ENCODE results near the gene SLC25A10. TPM values are rescaled to one million over a fixed set of nuclear protein-coding genes. Genes with fewer than 3 reads are reported as not detected.

The SLC25A10 gene
- total RNA-seq, 4 donors from 2014 or later: 23.3 to 49.3 (median 37.1) TPM

DNA sequence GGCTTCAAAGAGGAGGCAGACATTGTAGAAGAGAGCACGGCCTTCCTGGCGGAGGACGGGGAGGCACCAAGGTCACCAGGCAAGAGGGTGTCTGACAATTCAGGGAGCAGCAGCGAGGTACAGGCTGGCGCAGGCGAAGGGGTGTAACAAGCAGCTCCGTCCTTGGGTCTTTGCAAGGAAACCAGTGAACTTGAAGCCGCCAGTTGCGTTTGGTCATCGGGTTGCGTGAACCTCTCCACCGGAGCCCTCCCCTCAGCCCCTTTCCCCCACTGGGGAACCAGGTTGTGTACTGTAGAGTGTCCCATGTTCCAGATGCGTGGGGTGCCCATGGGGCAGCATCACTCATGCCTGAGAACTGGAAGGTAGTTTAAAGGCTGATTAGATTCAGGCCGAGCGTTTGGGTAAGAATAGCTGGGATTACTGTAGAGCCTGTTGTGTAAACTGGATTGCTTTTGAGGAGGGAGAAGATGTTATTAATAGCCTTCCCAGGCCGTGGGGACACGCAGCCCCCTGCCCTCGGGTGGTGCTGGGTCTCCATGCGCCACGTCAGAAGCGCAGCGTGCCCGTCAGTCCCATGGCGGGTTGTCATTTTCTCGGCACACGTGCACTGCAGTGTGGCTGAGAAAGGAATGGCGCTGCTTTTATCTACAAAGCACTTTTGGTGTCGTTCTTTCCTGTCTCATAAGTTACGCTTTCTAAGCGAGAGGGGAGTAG, 6.4 kb upstream of the SLC25A10 start:
- H3K27me3 ChIP-seq: no peaks in the 10 kb centered on the region
- intact Hi-C loops (cut with DNase I): no loop called here
- TF ChIP-seq, protein P1, sequence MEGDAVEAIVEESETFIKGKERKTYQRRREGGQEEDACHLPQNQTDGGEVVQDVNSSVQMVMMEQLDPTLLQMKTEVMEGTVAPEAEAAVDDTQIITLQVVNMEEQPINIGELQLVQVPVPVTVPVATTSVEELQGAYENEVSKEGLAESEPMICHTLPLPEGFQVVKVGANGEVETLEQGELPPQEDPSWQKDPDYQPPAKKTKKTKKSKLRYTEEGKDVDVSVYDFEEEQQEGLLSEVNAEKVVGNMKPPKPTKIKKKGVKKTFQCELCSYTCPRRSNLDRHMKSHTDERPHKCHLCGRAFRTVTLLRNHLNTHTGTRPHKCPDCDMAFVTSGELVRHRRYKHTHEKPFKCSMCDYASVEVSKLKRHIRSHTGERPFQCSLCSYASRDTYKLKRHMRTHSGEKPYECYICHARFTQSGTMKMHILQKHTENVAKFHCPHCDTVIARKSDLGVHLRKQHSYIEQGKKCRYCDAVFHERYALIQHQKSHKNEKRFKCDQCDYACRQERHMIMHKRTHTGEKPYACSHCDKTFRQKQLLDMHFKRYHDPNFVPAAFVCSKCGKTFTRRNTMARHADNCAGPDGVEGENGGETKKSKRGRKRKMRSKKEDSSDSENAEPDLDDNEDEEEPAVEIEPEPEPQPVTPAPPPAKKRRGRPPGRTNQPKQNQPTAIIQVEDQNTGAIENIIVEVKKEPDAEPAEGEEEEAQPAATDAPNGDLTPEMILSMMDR (IDR thresholded peaks at IDR 0.05): no peak
- TF ChIP-seq POLR2A (IDR thresholded peaks at IDR 0.05): no peak
- H3K36me3 ChIP-seq: peaks cover 23 to 52% (median 27%) of the 10 kb centered on the region in 3 donors
- H3K27ac ChIP-seq: no peak overlapping the region
- H3K9me3 ChIP-seq: no peaks in the 10 kb centered on the region
- WGBS, 2 donors: 91 to 96% methylated on average over 19 to 28 of the region's 30 CpGs
- no peak overlapping the region for H3K4me3 ChIP-seq
- H3K4me1 ChIP-seq: peaks cover 33 to 52% (median 36%) of the 10 kb centered on the region in 3 donors
- DNase-seq: no peak

- TF ChIP-seq POLR2A (IDR thresholded peaks at IDR 0.05): no peak
- TF ChIP-seq, protein P1 (IDR thresholded peaks at IDR 0.05): no peak
- Histone ChIP-seq H3K9me3 (no peaks in the 10 kb centered on the region), H3K4me3 (no peak overlapping the region), H3K27ac (no peak overlapping the region), H3K4me1 (peaks cover 33 to 52% (median 36%) of the 10 kb centered on the region in 3 donors), H3K36me3 (peaks cover 19 to 46% (median 27%) of the 10 kb centered on the region in 3 donors), H3K27me3 (no peaks in the 10 kb centered on the region)
- intact Hi-C loops (cut with DNase I): no loop called here
- DNase-seq: no peak
- 86 to 100% methylated on average over 3 to 4 of the region's 17 CpGs for WGBS, 2 donors
These were observed 5.9 kb upstream of the SLC25A10 start for GRCh38 chr17:81706232-81706611.

- intact Hi-C loops (cut with DNase I): no loop called here
- no peak overlapping the region for H3K27ac ChIP-seq
- no peaks in the 10 kb centered on the region for H3K27me3 ChIP-seq
- H3K36me3 ChIP-seq: peaks cover 18 to 41% (median 27%) of the 10 kb centered on the region in 3 donors
- TF ChIP-seq, protein P1 (IDR thresholded peaks at IDR 0.05): no peak
- TF ChIP-seq POLR2A (IDR thresholded peaks at IDR 0.05): no peak
- H3K9me3 ChIP-seq: no peaks in the 10 kb centered on the region
- no peak for DNase-seq
- WGBS, 2 donors: 93 to 97% methylated on average over 17 to 26 of the region's 54 CpGs
- peaks cover 28 to 52% (median 33%) of the 10 kb centered on the region in 3 donors for H3K4me1 ChIP-seq
- H3K4me3 ChIP-seq: no peak overlapping the region
These were observed 5.1 kb upstream of the SLC25A10 start for GRCh38 chr17:81706757-81707624.

DNA sequence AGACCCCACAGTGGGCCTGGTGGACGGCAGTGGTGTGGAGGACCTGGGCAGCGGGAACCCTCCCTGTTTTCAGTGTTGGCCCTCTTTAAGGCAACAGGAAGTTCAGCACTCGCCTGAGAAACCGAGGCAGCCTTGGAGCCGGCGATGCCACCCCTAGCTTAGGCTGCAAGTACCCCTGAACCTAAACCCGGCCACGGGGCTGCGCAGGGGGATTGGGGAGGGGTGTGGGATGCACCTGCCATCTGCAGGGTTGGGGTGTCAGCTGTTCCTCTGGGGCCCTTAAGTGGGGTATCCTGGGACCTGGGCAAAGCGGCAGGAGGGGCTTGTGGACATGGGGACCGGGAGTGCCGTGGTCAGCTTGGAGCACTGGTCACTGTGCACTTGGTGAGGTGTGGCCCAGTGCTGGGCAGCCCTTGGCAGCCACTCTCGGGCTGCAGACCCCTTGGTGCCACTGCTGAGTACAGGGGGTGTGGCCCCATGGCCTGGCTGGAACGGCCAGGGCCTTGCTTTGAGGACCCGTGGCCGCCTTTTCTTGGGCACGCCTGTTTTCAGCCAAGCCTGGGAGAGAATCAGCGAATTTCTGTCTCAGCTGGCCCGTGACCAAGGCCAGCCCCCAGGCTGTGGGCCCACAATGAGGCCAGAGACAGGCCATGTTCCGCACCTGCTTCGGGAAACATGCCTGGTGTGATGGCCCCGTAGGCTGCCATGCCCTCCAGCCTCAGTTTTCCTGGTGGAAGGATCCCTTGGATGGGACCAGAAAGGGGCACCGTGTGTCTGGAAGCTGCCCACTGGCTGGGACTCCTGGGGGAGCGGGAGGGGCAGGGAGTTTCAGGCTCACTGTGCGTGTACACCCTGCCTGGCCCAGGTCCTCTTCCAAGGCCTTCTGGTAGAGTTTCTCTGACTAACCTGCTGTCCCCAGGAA, 4.1 kb upstream of the SLC25A10 start:
- no peaks in the 10 kb centered on the region for H3K9me3 ChIP-seq
- H3K36me3 ChIP-seq: peaks cover 18 to 41% (median 27%) of the 10 kb centered on the region in 3 donors
- TF ChIP-seq, protein P1 (IDR thresholded peaks at IDR 0.05): no peak
- TF ChIP-seq POLR2A (IDR thresholded peaks at IDR 0.05): no peak
- H3K4me3 ChIP-seq: no peak overlapping the region
- H3K27me3 ChIP-seq: no peaks in the 10 kb centered on the region
- WGBS, 2 donors: 100% methylated on average over 2 of the region's 25 CpGs; no CpG with 5 or more reads in 1 of the 2 donors
- no peak overlapping the region for H3K27ac ChIP-seq
- DNase-seq: no peak
- peaks cover 27 to 50% (median 29%) of the 10 kb centered on the region in 3 donors for H3K4me1 ChIP-seq
- intact Hi-C loops (cut with DNase I): no loop called here
